Testis (tissue), 2 donors: Measurements from ENCODE around the gene MRPS35.

Experiments
- POLR2A ChIP-seq: fragments of 450-650 bp; IDR thresholded peaks from one replicate; pipeline ENCODE4 v1.6.1; 2017; ENCODE audit warnings: antibody characterized with exemption, mild to moderate bottlenecking, moderate library complexity
- TF ChIP-seq, protein P1 (sequence below), 3 experiments: fragments of 450-650 bp in 2 of 3; fragments of 200-600 bp in 1 of 3; sonication (generic) in 1 of 3; IDR thresholded peaks; one replicate each; pipeline ENCODE4 v1.5.1; 2016 to 2019; ENCODE audit warnings: antibody characterized with exemption in 3 of 3, mild to moderate bottlenecking in 2 of 3, moderate library complexity in 1 of 3

DNA sequence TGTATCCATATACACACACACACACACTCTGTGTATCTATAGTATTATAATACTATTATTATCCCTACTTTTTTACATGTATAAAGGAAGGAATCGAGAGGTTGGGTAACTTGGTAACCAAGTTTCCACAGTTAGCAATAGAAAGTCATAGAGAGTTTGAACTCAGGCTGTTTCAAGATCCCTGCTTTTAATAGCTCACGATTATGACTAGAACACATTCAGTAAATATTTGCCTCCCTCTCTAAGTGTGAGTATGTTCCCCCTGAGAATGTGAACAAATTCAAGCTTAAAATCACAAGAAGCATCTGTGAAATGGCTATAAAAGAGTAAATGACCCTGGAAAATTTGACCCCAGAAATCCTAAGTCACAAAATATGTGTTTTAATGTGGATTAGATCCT is 25.4 kb upstream of the MRPS35 start:
- TF ChIP-seq, protein P1, sequence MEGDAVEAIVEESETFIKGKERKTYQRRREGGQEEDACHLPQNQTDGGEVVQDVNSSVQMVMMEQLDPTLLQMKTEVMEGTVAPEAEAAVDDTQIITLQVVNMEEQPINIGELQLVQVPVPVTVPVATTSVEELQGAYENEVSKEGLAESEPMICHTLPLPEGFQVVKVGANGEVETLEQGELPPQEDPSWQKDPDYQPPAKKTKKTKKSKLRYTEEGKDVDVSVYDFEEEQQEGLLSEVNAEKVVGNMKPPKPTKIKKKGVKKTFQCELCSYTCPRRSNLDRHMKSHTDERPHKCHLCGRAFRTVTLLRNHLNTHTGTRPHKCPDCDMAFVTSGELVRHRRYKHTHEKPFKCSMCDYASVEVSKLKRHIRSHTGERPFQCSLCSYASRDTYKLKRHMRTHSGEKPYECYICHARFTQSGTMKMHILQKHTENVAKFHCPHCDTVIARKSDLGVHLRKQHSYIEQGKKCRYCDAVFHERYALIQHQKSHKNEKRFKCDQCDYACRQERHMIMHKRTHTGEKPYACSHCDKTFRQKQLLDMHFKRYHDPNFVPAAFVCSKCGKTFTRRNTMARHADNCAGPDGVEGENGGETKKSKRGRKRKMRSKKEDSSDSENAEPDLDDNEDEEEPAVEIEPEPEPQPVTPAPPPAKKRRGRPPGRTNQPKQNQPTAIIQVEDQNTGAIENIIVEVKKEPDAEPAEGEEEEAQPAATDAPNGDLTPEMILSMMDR (IDR thresholded peaks at IDR 0.05), result no peak
- TF ChIP-seq POLR2A, result no peak
